Natural killer cell (primary cell): ENCODE data around the gene CACNA1D. TPM values are rescaled to one million over a fixed set of nuclear protein-coding genes. Genes with fewer than 3 reads are reported as not detected.

Experiments used
- ATAC-seq, 3 donors: fragments of 150-1000 bp in 2 of 3; fragments of 200-7000 bp in 1 of 3; cut with Tn5 transposase; 1 replicate in 1 of 3; 2 replicates in 2 of 3; pipeline ENCODE4 v1.10.0; 2021; ENCODE audit warnings: mild to moderate bottlenecking in 2 of 3, moderate library complexity in 2 of 3
- DNase-seq, 2 donors: peaks; one replicate each; pipeline versions ENCODE4 v3.0.0 to v3.0.0-alpha.2; 2013 to 2021; ENCODE audit warnings: mixed read lengths in 1 of 2
- H3K27ac ChIP-seq: one replicate; pipeline ENCODE4 v1.5.1; 2013; ENCODE audit warnings: mild to moderate bottlenecking, low read length
- H3K27me3 ChIP-seq: one replicate; pipeline ENCODE4 v1.6.1; 2013; ENCODE audit warnings: low read length; ENCODE audit not compliant: control insufficient read depth, insufficient read depth
- H3K36me3 ChIP-seq: one replicate; pipeline ENCODE4 v1.6.1; 2013; ENCODE audit warnings: low read length; ENCODE audit not compliant: control insufficient read depth, insufficient read depth
- H3K4me1 ChIP-seq: one replicate; pipeline ENCODE4 v1.6.1; 2013; ENCODE audit warnings: low read length; ENCODE audit not compliant: control insufficient read depth, insufficient read depth
- H3K4me3 ChIP-seq: one replicate; pipeline ENCODE4 v1.5.1; 2013; ENCODE audit warnings: low read length
- H3K9me3 ChIP-seq: one replicate; pipeline ENCODE4 v1.6.1; 2013; ENCODE audit warnings: low read length; ENCODE audit not compliant: control insufficient read depth, insufficient read depth
- H3K27ac Mint-ChIP-seq, 2 donors: one replicate each; pipeline ENCODE4 v1.8.0; 2022; ENCODE audit warnings: mild to moderate bottlenecking in 2 of 2, mixed read lengths in 2 of 2, moderate library complexity in 1 of 2
- H3K27me3 Mint-ChIP-seq, 2 donors: one replicate each; pipeline ENCODE4 v1.8.0; 2022; ENCODE audit warnings: low read depth in 2 of 2, mixed read lengths in 2 of 2
- H3K36me3 Mint-ChIP-seq: one replicate; pipeline ENCODE4 v1.8.0; 2022; ENCODE audit warnings: mixed read lengths
- H3K4me1 Mint-ChIP-seq, 2 donors: one replicate each; pipeline ENCODE4 v1.8.0; 2022; ENCODE audit warnings: mixed read lengths in 2 of 2
- H3K4me3 Mint-ChIP-seq: one replicate; pipeline ENCODE4 v1.8.0; 2022; ENCODE audit warnings: mild to moderate bottlenecking, moderate library complexity, mixed read lengths
- H3K9me3 Mint-ChIP-seq, 2 donors: one replicate each; pipeline ENCODE4 v1.8.0; 2022; ENCODE audit warnings: mixed read lengths in 2 of 2
- CTCF ChIP-seq: fragments of 200-600 bp; IDR thresholded peaks from one replicate; pipeline ENCODE4 v1.8.0; 2022; ENCODE audit warnings: antibody characterized with exemption
- WGBS: methylation state at CpG from one replicate; pipeline ENCODE4 v1.1.7; 2013; ENCODE audit warnings: missing lambda C conversion rate; ENCODE audit not compliant: insufficient coverage; 5-methylcytosine and 5-hydroxymethylcytosine counted together
- intact Hi-C: fragments of 100-400 bp; cut with micrococcal nuclease; formaldehyde crosslinking; loops from one replicate; pipeline ENCODE4 v1.14.2; 2022
- total RNA-seq, 4 donors: library from RNA; stranded (reverse); fragments of 120-200 nt in 1 of 4; gene quantifications; one replicate each; pipeline versions ENCODE4 v1.2.3 to v1.2.4, GENCODE V29; 2013 to 2022

CACNA1D gene
- total RNA-seq, 3 donors from 2014 or later (not counting 1 experiment from before 2014, with no cell fraction given), result 0.54 to 10.1 TPM; not detected in 1

- Mint-ChIP-seq H3K27ac (no peak overlapping the region), H3K36me3 (no peaks in the 10 kb centered on the region), H3K4me1 (no peaks in the 10 kb centered on the region), H3K4me3 (no peak overlapping the region), H3K27me3 (peaks cover 0 to 12% of the 10 kb centered on the region in 2 donors), H3K9me3 (no peaks in the 10 kb centered on the region)
- ATAC-seq (no peak), DNase-seq (no peak)
- intact Hi-C loops, result no loop called here
- no peaks in the 10 kb centered on the region for H3K27me3 ChIP-seq
- no peak overlapping the region for H3K27ac ChIP-seq
- no peak for TF ChIP-seq CTCF
- WGBS, result 85% methylated on average over 4 of the region's 4 CpGs
- no peaks in the 10 kb centered on the region for H3K9me3 ChIP-seq
- H3K4me3 ChIP-seq, result no peak overlapping the region
- H3K36me3 ChIP-seq, result no peaks in the 10 kb centered on the region
- no peaks in the 10 kb centered on the region for H3K4me1 ChIP-seq
These were observed 245.6 kb downstream of the CACNA1D start for GRCh38 chr3:53739966-53740365.

DNA sequence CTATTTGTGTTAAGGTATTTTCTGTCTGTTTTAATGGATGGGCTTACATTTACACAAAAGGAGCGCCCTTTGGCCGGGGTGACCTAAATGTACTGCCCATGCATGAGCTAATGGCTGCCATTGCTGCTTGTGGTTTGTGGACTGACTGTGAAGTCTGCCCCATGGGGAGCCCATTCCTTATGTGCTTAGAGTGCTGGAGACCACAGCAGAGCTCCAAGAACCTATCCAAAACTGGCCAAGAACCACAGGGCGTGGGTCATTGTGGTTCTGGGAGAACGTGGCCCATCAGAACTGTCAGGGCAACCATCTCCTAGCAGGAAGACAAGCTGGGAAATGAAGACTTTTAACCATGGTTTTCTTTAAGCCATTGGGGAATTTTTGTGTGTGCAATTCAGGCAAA lies 246.5 kb downstream of the CACNA1D start:
- no peak for TF ChIP-seq CTCF
- no peaks in the 10 kb centered on the region for H3K4me1 Mint-ChIP-seq

GRCh38 chr3:53744351-53744750 lies 249.9 kb downstream of the CACNA1D start:
- no peak overlapping the region for H3K27ac ChIP-seq
- no peak overlapping the region for H3K4me3 ChIP-seq
- no peak overlapping the region for H3K27ac Mint-ChIP-seq
- no peaks in the 10 kb centered on the region for H3K9me3 ChIP-seq
- intact Hi-C loops, result no loop called here
- H3K27me3 Mint-ChIP-seq, result peaks cover 3 to 12% of the 10 kb centered on the region in 2 donors
- no peaks in the 10 kb centered on the region for H3K36me3 Mint-ChIP-seq
- H3K4me3 Mint-ChIP-seq, result no peak overlapping the region
- no peaks in the 10 kb centered on the region for H3K36me3 ChIP-seq
- H3K4me1 Mint-ChIP-seq, result no peaks in the 10 kb centered on the region
- ATAC-seq, result no peak
- H3K4me1 ChIP-seq, result peaks cover 12% of the 10 kb centered on the region
- H3K9me3 Mint-ChIP-seq, result no peaks in the 10 kb centered on the region
- no peak for TF ChIP-seq CTCF
- no peaks in the 10 kb centered on the region for H3K27me3 ChIP-seq
- WGBS, result 67% methylated on average over 8 of the region's 8 CpGs
- DNase-seq, result no peak

More for the DNA sequence above, 246.5 kb downstream of the CACNA1D start:
- Histone ChIP-seq H3K36me3 (no peaks in the 10 kb centered on the region), H3K4me1 (no peaks in the 10 kb centered on the region), H3K27ac (no peak overlapping the region), H3K9me3 (no peaks in the 10 kb centered on the region), H3K4me3 (no peak overlapping the region), H3K27me3 (no peaks in the 10 kb centered on the region)
- DNase-seq (no peak), ATAC-seq (no peak)
- Mint-ChIP-seq H3K27ac (no peak overlapping the region), H3K4me3 (no peak overlapping the region), H3K36me3 (no peaks in the 10 kb centered on the region), H3K9me3 (no peaks in the 10 kb centered on the region), H3K27me3 (peaks cover 3 to 12% of the 10 kb centered on the region in 2 donors)
- intact Hi-C loops, result no loop called here
- 80% methylated on average over 4 of the region's 4 CpGs for WGBS

DNA sequence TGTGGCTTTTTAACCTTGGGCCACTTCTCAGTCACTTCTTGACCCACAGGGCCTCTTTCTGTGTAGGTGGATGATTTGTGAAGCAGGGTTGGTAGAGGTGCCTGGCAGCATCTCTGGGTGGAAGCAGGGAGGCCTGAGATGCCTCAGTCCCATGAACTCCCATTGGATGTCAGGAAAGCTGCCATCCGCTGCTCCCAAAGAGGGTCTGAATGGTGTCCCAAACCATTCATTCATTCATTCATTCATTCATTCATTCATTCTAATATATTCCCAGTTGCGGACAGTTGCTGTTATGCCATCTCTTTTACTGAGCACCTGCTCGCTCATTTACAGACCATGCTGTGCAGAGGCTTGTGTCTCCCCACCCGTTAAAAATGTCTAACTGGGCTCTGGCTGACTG lies 253.1 kb downstream of the CACNA1D start:
- H3K27me3 ChIP-seq, result no peaks in the 10 kb centered on the region
- no peaks in the 10 kb centered on the region for H3K9me3 ChIP-seq
- Mint-ChIP-seq H3K27me3 (peaks cover 0 to 3% of the 10 kb centered on the region in 2 donors), H3K27ac (no peak overlapping the region), H3K36me3 (no peaks in the 10 kb centered on the region), H3K9me3 (no peaks in the 10 kb centered on the region), H3K4me1 (no peaks in the 10 kb centered on the region), H3K4me3 (no peak overlapping the region)
- peaks cover 24% of the 10 kb centered on the region for H3K4me1 ChIP-seq
- intact Hi-C loops, result no loop called here
- no peak overlapping the region for H3K4me3 ChIP-seq
- DNase-seq (no peak), ATAC-seq (no peak)
- H3K27ac ChIP-seq, result no peak overlapping the region
- WGBS, result 90% methylated on average over 4 of the region's 4 CpGs
- H3K36me3 ChIP-seq, result no peaks in the 10 kb centered on the region
- no peak for TF ChIP-seq CTCF
